ENCODE data around the gene PKD2.

The PKD2 gene

GRCh38 chr4:88045021-88045420 is 37.6 kb downstream of the PKD2 start:
- no peaks in the 10 kb centered on the region for H3K9me3 ChIP-seq (ENCODE audit: control insufficient read depth in 1 of 2, low read length in 2 of 2)
- H3K36me3 ChIP-seq (ENCODE audit: control insufficient read depth in 1 of 2, insufficient read depth in 2 of 2, low read length in 2 of 2): peaks cover 44 to 75% of the 10 kb centered on the region in 2 donors
- H3K27ac ChIP-seq (ENCODE audit: low read length): no peak overlapping the region
- no peak overlapping the region for H3K4me3 ChIP-seq (ENCODE audit: low read depth in 1 of 2, low read length in 2 of 2)
- H3K4me1 ChIP-seq (ENCODE audit: control insufficient read depth in 1 of 2, insufficient read depth in 2 of 2, low read length in 2 of 2): peaks cover 0 to 6% of the 10 kb centered on the region in 2 donors
- H3K27me3 ChIP-seq (ENCODE audit: low read depth, low read length): no peaks in the 10 kb centered on the region

- H3K27me3 ChIP-seq (ENCODE audit: low read depth, low read length): no peaks in the 10 kb centered on the region
- H3K9me3 ChIP-seq (ENCODE audit: control insufficient read depth in 1 of 2, low read length in 2 of 2): no peaks in the 10 kb centered on the region
- H3K4me3 ChIP-seq (ENCODE audit: low read depth in 1 of 2, low read length in 2 of 2): no peak overlapping the region
- no peak overlapping the region for H3K27ac ChIP-seq (ENCODE audit: low read length)
- H3K36me3 ChIP-seq (ENCODE audit: control insufficient read depth in 1 of 2, insufficient read depth in 2 of 2, low read length in 2 of 2): peaks cover 24 to 56% of the 10 kb centered on the region in 2 donors
- H3K4me1 ChIP-seq (ENCODE audit: control insufficient read depth in 1 of 2, insufficient read depth in 2 of 2, low read length in 2 of 2): no peaks in the 10 kb centered on the region
Measured at GRCh38 chr4:88054229-88054628, 46.8 kb downstream of the PKD2 start.

GRCh38 chr4:88054901-88055300 is 47.5 kb downstream of the PKD2 start:
- Histone ChIP-seq H3K27me3 (ENCODE audit: low read depth, low read length) (no peaks in the 10 kb centered on the region), H3K36me3 (ENCODE audit: control insufficient read depth in 1 of 2, insufficient read depth in 2 of 2, low read length in 2 of 2) (peaks cover 24 to 56% of the 10 kb centered on the region in 2 donors)

GRCh38 chr4:88058295-88058694 is 50.9 kb downstream of the PKD2 start:
- Histone ChIP-seq H3K27ac (ENCODE audit: low read length) (no peak overlapping the region), H3K9me3 (ENCODE audit: control insufficient read depth in 1 of 2, low read length in 2 of 2) (no peaks in the 10 kb centered on the region), H3K36me3 (ENCODE audit: control insufficient read depth in 1 of 2, insufficient read depth in 2 of 2, low read length in 2 of 2) (peaks cover 13 to 51% of the 10 kb centered on the region in 2 donors), H3K4me1 (ENCODE audit: control insufficient read depth in 1 of 2, insufficient read depth in 2 of 2, low read length in 2 of 2) (no peaks in the 10 kb centered on the region), H3K27me3 (ENCODE audit: low read depth, low read length) (no peaks in the 10 kb centered on the region), H3K4me3 (ENCODE audit: low read depth in 1 of 2, low read length in 2 of 2) (no peak overlapping the region)

More at GRCh38 chr4:88054901-88055300, 47.5 kb downstream of the PKD2 start:
- Histone ChIP-seq H3K4me1 (ENCODE audit: control insufficient read depth in 1 of 2, insufficient read depth in 2 of 2, low read length in 2 of 2) (no peaks in the 10 kb centered on the region), H3K9me3 (ENCODE audit: control insufficient read depth in 1 of 2, low read length in 2 of 2) (no peaks in the 10 kb centered on the region), H3K4me3 (ENCODE audit: low read depth in 1 of 2, low read length in 2 of 2) (no peak overlapping the region), H3K27ac (ENCODE audit: low read length) (no peak overlapping the region)

GRCh38 chr4:88059766-88060165 is 52.3 kb downstream of the PKD2 start:
- Histone ChIP-seq H3K27me3 (ENCODE audit: low read depth, low read length) (no peaks in the 10 kb centered on the region), H3K4me3 (ENCODE audit: low read depth in 1 of 2, low read length in 2 of 2) (no peak overlapping the region), H3K9me3 (ENCODE audit: control insufficient read depth in 1 of 2, low read length in 2 of 2) (no peaks in the 10 kb centered on the region), H3K27ac (ENCODE audit: low read length) (no peak overlapping the region), H3K36me3 (ENCODE audit: control insufficient read depth in 1 of 2, insufficient read depth in 2 of 2, low read length in 2 of 2) (peaks cover 19 to 58% of the 10 kb centered on the region in 2 donors), H3K4me1 (ENCODE audit: control insufficient read depth in 1 of 2, insufficient read depth in 2 of 2, low read length in 2 of 2) (no peaks in the 10 kb centered on the region)

- Histone ChIP-seq H3K4me3 (ENCODE audit: low read depth in 1 of 2, low read length in 2 of 2) (no peak overlapping the region), H3K9me3 (ENCODE audit: control insufficient read depth in 1 of 2, low read length in 2 of 2) (no peaks in the 10 kb centered on the region), H3K27me3 (ENCODE audit: low read depth, low read length) (no peaks in the 10 kb centered on the region), H3K4me1 (ENCODE audit: control insufficient read depth in 1 of 2, insufficient read depth in 2 of 2, low read length in 2 of 2) (no peaks in the 10 kb centered on the region), H3K27ac (ENCODE audit: low read length) (no peak overlapping the region), H3K36me3 (ENCODE audit: control insufficient read depth in 1 of 2, insufficient read depth in 2 of 2, low read length in 2 of 2) (peaks cover 25 to 57% of the 10 kb centered on the region in 2 donors)
Measured at GRCh38 chr4:88060431-88060830, 53.0 kb downstream of the PKD2 start.

GRCh38 chr4:88062311-88062710 is 54.9 kb downstream of the PKD2 start:
- no peak overlapping the region for H3K4me3 ChIP-seq (ENCODE audit: low read depth in 1 of 2, low read length in 2 of 2)
- H3K27me3 ChIP-seq (ENCODE audit: low read depth, low read length): no peaks in the 10 kb centered on the region
- no peak overlapping the region for H3K27ac ChIP-seq (ENCODE audit: low read length)
- peaks cover 34 to 57% of the 10 kb centered on the region in 2 donors for H3K36me3 ChIP-seq (ENCODE audit: control insufficient read depth in 1 of 2, insufficient read depth in 2 of 2, low read length in 2 of 2)
- H3K9me3 ChIP-seq (ENCODE audit: control insufficient read depth in 1 of 2, low read length in 2 of 2): no peaks in the 10 kb centered on the region
- no peaks in the 10 kb centered on the region for H3K4me1 ChIP-seq (ENCODE audit: control insufficient read depth in 1 of 2, insufficient read depth in 2 of 2, low read length in 2 of 2)

GRCh38 chr4:88062843-88063242 is 55.4 kb downstream of the PKD2 start:
- Histone ChIP-seq H3K36me3 (ENCODE audit: control insufficient read depth in 1 of 2, insufficient read depth in 2 of 2, low read length in 2 of 2) (peaks cover 36 to 57% of the 10 kb centered on the region in 2 donors), H3K4me3 (ENCODE audit: low read depth in 1 of 2, low read length in 2 of 2) (no peak overlapping the region), H3K27me3 (ENCODE audit: low read depth, low read length) (no peaks in the 10 kb centered on the region), H3K4me1 (ENCODE audit: control insufficient read depth in 1 of 2, insufficient read depth in 2 of 2, low read length in 2 of 2) (no peaks in the 10 kb centered on the region), H3K27ac (ENCODE audit: low read length) (no peak overlapping the region), H3K9me3 (ENCODE audit: control insufficient read depth in 1 of 2, low read length in 2 of 2) (no peaks in the 10 kb centered on the region)

GRCh38 chr4:88063634-88064296 is 56.3 kb downstream of the PKD2 start:
- no peak overlapping the region for H3K27ac ChIP-seq (ENCODE audit: low read length)
- peaks cover 32 to 65% of the 10 kb centered on the region in 2 donors for H3K36me3 ChIP-seq (ENCODE audit: control insufficient read depth in 1 of 2, insufficient read depth in 2 of 2, low read length in 2 of 2)
- H3K4me3 ChIP-seq (ENCODE audit: low read depth in 1 of 2, low read length in 2 of 2): no peak overlapping the region
- H3K4me1 ChIP-seq (ENCODE audit: control insufficient read depth in 1 of 2, insufficient read depth in 2 of 2, low read length in 2 of 2): no peaks in the 10 kb centered on the region
- H3K9me3 ChIP-seq (ENCODE audit: control insufficient read depth in 1 of 2, low read length in 2 of 2): no peaks in the 10 kb centered on the region
- H3K27me3 ChIP-seq (ENCODE audit: low read depth, low read length): no peaks in the 10 kb centered on the region

- peaks cover 32 to 64% of the 10 kb centered on the region in 2 donors for H3K36me3 ChIP-seq (ENCODE audit: control insufficient read depth in 1 of 2, insufficient read depth in 2 of 2, low read length in 2 of 2)
Measured at GRCh38 chr4:88064410-88064809, 57.0 kb downstream of the PKD2 start.

GRCh38 chr4:88070031-88070430 is 62.6 kb downstream of the PKD2 start:
- H3K9me3 ChIP-seq (ENCODE audit: control insufficient read depth in 1 of 2, low read length in 2 of 2): no peaks in the 10 kb centered on the region
- H3K27me3 ChIP-seq (ENCODE audit: low read depth, low read length): no peaks in the 10 kb centered on the region
- H3K4me3 ChIP-seq (ENCODE audit: low read depth in 1 of 2, low read length in 2 of 2): no peak overlapping the region
- no peaks in the 10 kb centered on the region for H3K4me1 ChIP-seq (ENCODE audit: control insufficient read depth in 1 of 2, insufficient read depth in 2 of 2, low read length in 2 of 2)
- peaks cover 40 to 82% of the 10 kb centered on the region in 2 donors for H3K36me3 ChIP-seq (ENCODE audit: control insufficient read depth in 1 of 2, insufficient read depth in 2 of 2, low read length in 2 of 2)
- H3K27ac ChIP-seq (ENCODE audit: low read length): no peak overlapping the region

More at GRCh38 chr4:88064410-88064809, 57.0 kb downstream of the PKD2 start:
- H3K4me3 ChIP-seq (ENCODE audit: low read depth in 1 of 2, low read length in 2 of 2): no peak overlapping the region
- H3K9me3 ChIP-seq (ENCODE audit: control insufficient read depth in 1 of 2, low read length in 2 of 2): no peaks in the 10 kb centered on the region
- no peaks in the 10 kb centered on the region for H3K4me1 ChIP-seq (ENCODE audit: control insufficient read depth in 1 of 2, insufficient read depth in 2 of 2, low read length in 2 of 2)
- no peaks in the 10 kb centered on the region for H3K27me3 ChIP-seq (ENCODE audit: low read depth, low read length)
- H3K27ac ChIP-seq (ENCODE audit: low read length): no peak overlapping the region

- no peaks in the 10 kb centered on the region for H3K9me3 ChIP-seq (ENCODE audit: control insufficient read depth in 1 of 2, low read length in 2 of 2)
- H3K4me3 ChIP-seq (ENCODE audit: low read depth in 1 of 2, low read length in 2 of 2): no peak overlapping the region
- H3K27me3 ChIP-seq (ENCODE audit: low read depth, low read length): no peaks in the 10 kb centered on the region
- no peaks in the 10 kb centered on the region for H3K4me1 ChIP-seq (ENCODE audit: control insufficient read depth in 1 of 2, insufficient read depth in 2 of 2, low read length in 2 of 2)
- H3K27ac ChIP-seq (ENCODE audit: low read length): no peak overlapping the region
- peaks cover 25 to 57% of the 10 kb centered on the region in 2 donors for H3K36me3 ChIP-seq (ENCODE audit: control insufficient read depth in 1 of 2, insufficient read depth in 2 of 2, low read length in 2 of 2)
Measured at GRCh38 chr4:88075336-88075735, 67.9 kb downstream of the PKD2 start.
